ENCODE data around the gene CDC73. TPM values are rescaled to one million over a fixed set of nuclear protein-coding genes. Genes with fewer than 3 reads are reported as not detected.
A peak's percentile ranks its signal among the peaks of the same experiment; 100 is the strongest.

Gene CDC73
- total RNA-seq = 40.2 TPM

DNA sequence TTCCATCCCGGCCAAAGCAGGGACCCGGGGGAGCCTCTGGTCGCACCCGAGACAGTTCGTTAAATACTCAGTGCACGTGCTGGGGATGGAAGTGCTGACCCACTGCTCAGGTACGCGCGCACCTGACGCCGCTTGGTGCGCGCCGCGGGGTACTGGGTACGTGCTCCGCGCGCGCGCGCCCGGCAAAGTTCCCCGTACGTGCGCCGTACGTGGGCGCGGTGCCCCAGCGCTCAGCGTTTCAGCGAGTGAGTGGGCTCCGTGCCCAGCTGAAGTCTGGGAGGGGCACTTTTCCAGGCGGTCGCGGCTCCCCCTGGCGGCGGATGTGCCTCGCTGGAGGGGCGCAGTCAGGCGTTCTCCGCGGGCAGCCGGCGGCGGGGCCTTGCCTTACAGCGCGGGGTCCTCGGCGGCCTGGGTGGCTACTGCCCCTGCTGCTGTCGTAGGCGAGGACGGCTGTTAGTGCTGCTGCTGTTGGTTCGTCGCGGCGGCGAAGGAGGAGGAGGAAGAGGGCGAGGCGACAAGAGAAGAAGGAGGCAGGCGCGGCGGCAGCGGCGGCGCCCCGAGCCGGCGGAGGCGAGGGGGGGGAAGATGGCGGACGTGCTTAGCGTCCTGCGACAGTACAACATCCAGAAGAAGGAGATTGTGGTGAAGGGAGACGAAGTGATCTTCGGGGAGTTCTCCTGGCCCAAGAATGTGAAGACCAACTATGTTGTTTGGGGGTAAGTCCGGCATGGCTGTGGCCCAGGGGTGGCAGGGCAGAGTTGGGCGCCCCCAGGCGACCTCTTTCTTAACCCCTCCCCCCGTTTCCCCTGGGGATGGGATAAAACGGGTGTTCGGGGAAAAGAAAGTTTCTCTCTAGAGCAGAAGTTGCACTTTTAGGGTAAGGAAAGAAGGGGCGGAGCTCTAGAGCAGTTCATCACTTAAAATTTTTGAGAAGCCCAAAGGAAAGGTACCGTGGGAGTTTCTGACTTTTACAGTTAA lies at the start of gene CDC73:
Gene CDC73, plus strand, starts transcription at position 416 of the 978 bp plus-strand sequence. Its CDS starts 170 bp downstream, at position 586.
- Histone ChIP-seq H3K9me3 (ENCODE audit: low read depth, low read length) (no peaks in the 10 kb centered on the region), H3K27me3 (ENCODE audit: insufficient read depth, low read length) (no peaks in the 10 kb centered on the region), H3K4me1 (ENCODE audit: insufficient read depth, low read length) (peaks cover 35% of the 10 kb centered on the region), H3K4me3 (ENCODE audit: low read length) (peak within 1 kb of the TSS; percentile 100)

GRCh38 chr1:193077991-193078390 lies 43.8 kb upstream of the CDC73 start:
- Histone ChIP-seq H3K9me3 (ENCODE audit: low read depth, low read length) (no peaks in the 10 kb centered on the region), H3K27me3 (ENCODE audit: insufficient read depth, low read length) (no peaks in the 10 kb centered on the region), H3K4me3 (ENCODE audit: low read length) (no peak overlapping the region), H3K4me1 (ENCODE audit: insufficient read depth, low read length) (no peaks in the 10 kb centered on the region)

DNA sequence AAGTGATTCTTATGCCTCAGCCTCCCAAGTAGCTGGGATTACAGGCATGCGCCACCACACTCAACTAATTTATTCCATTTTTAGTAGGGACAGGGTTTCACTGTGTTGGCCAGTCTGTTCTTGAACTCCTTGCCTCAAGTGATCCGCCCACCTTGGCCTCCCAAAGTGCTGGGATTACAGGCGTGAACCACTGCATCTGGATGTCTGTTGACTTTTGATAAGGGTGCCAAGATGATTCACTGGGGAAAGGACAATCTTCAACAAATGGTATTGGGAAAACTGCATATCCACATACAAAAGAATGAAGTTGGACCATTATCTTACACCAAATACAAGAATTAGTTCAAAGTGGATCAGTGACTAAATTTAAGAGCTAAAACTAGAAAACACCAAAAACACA lies 42.6 kb upstream of the CDC73 start:
- Histone ChIP-seq H3K4me3 (ENCODE audit: low read length) (no peak overlapping the region), H3K9me3 (ENCODE audit: low read depth, low read length) (no peaks in the 10 kb centered on the region), H3K4me1 (ENCODE audit: insufficient read depth, low read length) (no peaks in the 10 kb centered on the region), H3K27me3 (ENCODE audit: insufficient read depth, low read length) (no peaks in the 10 kb centered on the region)

- Histone ChIP-seq H3K4me1 (ENCODE audit: insufficient read depth, low read length) (no peaks in the 10 kb centered on the region), H3K9me3 (ENCODE audit: low read depth, low read length) (no peaks in the 10 kb centered on the region)
Measured at GRCh38 chr1:193083365-193084088, 38.3 kb upstream of the CDC73 start.

GRCh38 chr1:193085263-193085662 lies 36.6 kb upstream of the CDC73 start:
- no peaks in the 10 kb centered on the region for H3K27me3 ChIP-seq (ENCODE audit: insufficient read depth, low read length)
- no peaks in the 10 kb centered on the region for H3K9me3 ChIP-seq (ENCODE audit: low read depth, low read length)
- no peaks in the 10 kb centered on the region for H3K4me1 ChIP-seq (ENCODE audit: insufficient read depth, low read length)
- no peak overlapping the region for H3K4me3 ChIP-seq (ENCODE audit: low read length)

More at GRCh38 chr1:193083365-193084088, 38.3 kb upstream of the CDC73 start:
- Histone ChIP-seq H3K27me3 (ENCODE audit: insufficient read depth, low read length) (no peaks in the 10 kb centered on the region), H3K4me3 (ENCODE audit: low read length) (no peak overlapping the region)

DNA sequence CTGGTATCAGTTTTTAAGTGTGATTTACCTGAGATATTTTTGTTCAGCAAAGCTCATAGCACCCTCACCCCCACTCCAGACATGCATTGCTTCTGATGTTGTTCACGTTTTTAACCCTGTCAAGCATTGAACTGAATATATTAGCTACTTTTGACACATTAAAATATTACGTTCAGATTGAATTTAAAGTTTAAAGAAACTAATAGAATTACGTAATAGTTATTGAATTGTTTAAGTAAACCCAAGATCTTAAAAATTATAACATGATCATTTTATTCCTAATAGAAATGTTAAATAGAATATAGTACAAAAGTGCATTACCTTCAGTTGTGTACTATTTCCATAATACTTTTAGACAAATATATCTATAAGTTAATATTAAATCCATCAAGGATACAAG lies 35.5 kb upstream of the CDC73 start:
- Histone ChIP-seq H3K27me3 (ENCODE audit: insufficient read depth, low read length) (no peaks in the 10 kb centered on the region), H3K9me3 (ENCODE audit: low read depth, low read length) (no peaks in the 10 kb centered on the region), H3K4me1 (ENCODE audit: insufficient read depth, low read length) (no peaks in the 10 kb centered on the region), H3K4me3 (ENCODE audit: low read length) (no peak overlapping the region)

- Histone ChIP-seq H3K4me3 (ENCODE audit: low read length) (no peak overlapping the region), H3K27me3 (ENCODE audit: insufficient read depth, low read length) (no peaks in the 10 kb centered on the region), H3K4me1 (ENCODE audit: insufficient read depth, low read length) (no peaks in the 10 kb centered on the region), H3K9me3 (ENCODE audit: low read depth, low read length) (no peaks in the 10 kb centered on the region)
Measured at GRCh38 chr1:193087893-193088292, 33.9 kb upstream of the CDC73 start.

GRCh38 chr1:193090865-193091264 lies 31.0 kb upstream of the CDC73 start:
- H3K9me3 ChIP-seq (ENCODE audit: low read depth, low read length) = no peaks in the 10 kb centered on the region
- H3K4me1 ChIP-seq (ENCODE audit: insufficient read depth, low read length) = no peaks in the 10 kb centered on the region
- H3K27me3 ChIP-seq (ENCODE audit: insufficient read depth, low read length) = no peaks in the 10 kb centered on the region
- no peak overlapping the region for H3K4me3 ChIP-seq (ENCODE audit: low read length)

DNA sequence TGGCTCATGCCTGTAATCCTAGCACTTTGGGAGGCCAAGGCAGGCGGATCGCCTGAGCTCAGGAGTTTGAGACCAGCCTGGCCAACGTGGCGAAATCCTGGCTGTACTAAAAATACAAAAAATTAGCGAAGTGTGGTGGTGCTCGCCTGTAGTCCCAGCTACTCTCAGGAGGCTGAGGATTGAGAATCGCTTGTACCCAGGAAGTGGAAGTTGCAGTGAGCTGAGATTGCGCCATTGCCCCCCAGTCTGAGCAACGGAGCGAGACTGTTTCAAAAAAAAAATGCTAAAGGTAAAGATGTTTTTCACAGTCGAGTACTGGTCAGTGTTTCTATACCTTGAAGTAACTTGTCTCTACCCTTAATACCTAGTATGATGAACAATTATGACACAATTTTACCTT lies 27.7 kb upstream of the CDC73 start:
- no peaks in the 10 kb centered on the region for H3K27me3 ChIP-seq (ENCODE audit: insufficient read depth, low read length)
- no peaks in the 10 kb centered on the region for H3K9me3 ChIP-seq (ENCODE audit: low read depth, low read length)
- H3K4me3 ChIP-seq (ENCODE audit: low read length) = no peak overlapping the region
- H3K4me1 ChIP-seq (ENCODE audit: insufficient read depth, low read length) = no peaks in the 10 kb centered on the region

DNA sequence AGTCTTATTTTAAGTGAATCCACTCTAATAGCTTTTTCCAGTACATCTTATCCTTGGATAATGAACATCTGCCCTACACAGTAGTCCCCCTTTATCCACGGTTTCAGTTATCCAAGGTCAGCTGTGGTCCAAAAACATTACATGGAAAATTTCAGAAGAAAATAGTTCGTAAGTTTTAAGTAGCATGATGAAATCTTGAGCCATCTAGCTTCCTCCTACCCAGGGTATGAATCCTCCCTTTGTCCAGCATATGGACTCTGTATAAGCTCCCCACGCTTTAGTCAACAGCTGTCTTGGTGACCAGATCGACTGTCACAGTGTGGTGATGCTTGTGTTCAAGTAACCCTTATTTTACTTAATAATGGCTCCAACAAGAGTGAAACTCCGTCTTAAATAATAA lies 19.2 kb upstream of the CDC73 start:
- H3K4me3 ChIP-seq (ENCODE audit: low read length) = no peak overlapping the region
- no peaks in the 10 kb centered on the region for H3K9me3 ChIP-seq (ENCODE audit: low read depth, low read length)
- H3K27me3 ChIP-seq (ENCODE audit: insufficient read depth, low read length) = no peaks in the 10 kb centered on the region
- peaks cover 19% of the 10 kb centered on the region for H3K4me1 ChIP-seq (ENCODE audit: insufficient read depth, low read length)

- no peaks in the 10 kb centered on the region for H3K9me3 ChIP-seq (ENCODE audit: low read depth, low read length)
- peaks cover 19% of the 10 kb centered on the region for H3K4me1 ChIP-seq (ENCODE audit: insufficient read depth, low read length)
- peak overlapping the region; percentile 63 for H3K4me3 ChIP-seq (ENCODE audit: low read length)
- no peaks in the 10 kb centered on the region for H3K27me3 ChIP-seq (ENCODE audit: insufficient read depth, low read length)
Measured at GRCh38 chr1:193103759-193104501, 17.9 kb upstream of the CDC73 start.

- no peaks in the 10 kb centered on the region for H3K27me3 ChIP-seq (ENCODE audit: insufficient read depth, low read length)
- H3K9me3 ChIP-seq (ENCODE audit: low read depth, low read length) = no peaks in the 10 kb centered on the region
- peak overlapping the region; percentile 63 for H3K4me3 ChIP-seq (ENCODE audit: low read length)
- peaks cover 19% of the 10 kb centered on the region for H3K4me1 ChIP-seq (ENCODE audit: insufficient read depth, low read length)
Measured at GRCh38 chr1:193104502-193104906, 17.3 kb upstream of the CDC73 start.

DNA sequence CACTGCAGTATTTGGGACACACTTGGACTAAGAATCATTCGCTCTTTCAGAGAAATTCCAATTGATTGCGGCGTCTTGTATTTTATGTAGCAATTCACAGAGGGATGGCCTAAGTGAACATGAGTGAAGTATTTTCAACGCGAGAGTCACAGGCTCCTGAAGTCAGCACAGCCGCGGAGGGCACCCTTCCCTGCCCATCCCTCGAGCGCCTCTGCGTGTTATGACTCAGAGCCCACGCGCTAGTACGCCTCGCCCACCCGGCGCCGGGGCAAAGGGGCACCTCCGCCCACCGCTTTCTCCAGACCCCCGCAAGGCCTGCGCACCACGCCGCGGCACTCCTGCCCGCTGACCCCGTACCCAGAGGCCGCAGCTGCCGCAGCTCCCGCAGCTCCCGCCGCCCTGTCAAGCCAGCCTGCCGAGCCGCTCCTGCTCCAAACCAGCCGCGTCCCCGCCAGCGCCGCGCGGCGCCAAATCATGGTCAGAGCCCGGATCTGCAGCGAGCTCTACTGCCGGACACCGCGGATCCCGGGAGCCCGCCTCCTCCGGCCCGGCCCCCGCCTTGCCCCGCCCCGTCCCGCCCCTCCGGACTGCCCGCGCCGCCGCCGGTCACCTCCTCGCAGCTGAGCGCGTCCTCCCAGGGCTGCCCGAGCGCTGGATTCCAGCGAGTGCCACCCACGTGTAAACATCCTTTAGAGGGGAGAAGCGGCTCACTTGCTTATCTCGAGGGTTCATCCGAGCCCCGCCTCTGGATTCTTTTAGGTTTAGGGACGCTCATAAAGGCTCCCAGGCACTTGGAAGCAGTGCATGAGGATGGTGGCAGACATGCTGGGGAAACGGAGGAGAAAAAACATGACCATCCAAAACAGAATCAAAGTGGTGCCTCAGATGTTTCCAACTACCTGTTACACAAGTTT lies 16.7 kb upstream of the CDC73 start, which contains the start of gene GLRX2:
Gene GLRX2, minus strand, starts transcription at position 508 of the 914 bp plus-strand sequence. Its CDS starts 32 bp downstream, at position 476.
- no peaks in the 10 kb centered on the region for H3K9me3 ChIP-seq (ENCODE audit: low read depth, low read length)
- peaks cover 19% of the 10 kb centered on the region for H3K4me1 ChIP-seq (ENCODE audit: insufficient read depth, low read length)
- peak within 1 kb of the TSS; percentile 63 for H3K4me3 ChIP-seq (ENCODE audit: low read length)
- H3K27me3 ChIP-seq (ENCODE audit: insufficient read depth, low read length) = no peaks in the 10 kb centered on the region

DNA sequence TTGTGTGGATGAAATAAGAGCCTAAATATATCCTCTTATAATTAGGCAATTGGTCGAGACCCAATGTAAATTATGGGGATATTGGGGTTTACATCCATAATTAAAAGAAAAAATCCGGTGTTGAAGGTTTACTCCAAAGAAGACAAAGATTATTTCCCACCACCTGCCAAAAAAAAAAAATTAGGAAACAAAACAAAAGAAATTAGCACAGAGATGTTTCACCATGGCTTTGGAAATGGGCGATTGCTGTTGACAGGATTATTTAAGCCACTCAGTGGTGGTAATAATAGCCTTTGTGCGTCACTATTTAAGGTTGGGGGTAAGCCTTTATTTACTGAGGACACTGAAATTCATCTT lies 16.0 kb upstream of the CDC73 start:
- Histone ChIP-seq H3K27me3 (ENCODE audit: insufficient read depth, low read length) (no peaks in the 10 kb centered on the region), H3K9me3 (ENCODE audit: low read depth, low read length) (no peaks in the 10 kb centered on the region), H3K4me3 (ENCODE audit: low read length) (peak overlapping the region; percentile 63), H3K4me1 (ENCODE audit: insufficient read depth, low read length) (peaks cover 19% of the 10 kb centered on the region)
